Measurements from ENCODE around the gene RRP1B. TPM values are rescaled to one million over a fixed set of nuclear protein-coding genes. Genes with fewer than 3 reads are reported as not detected.
"Not testable (repeated sequence)": the region's sequence is repeated elsewhere in the genome, so short reads cannot be mapped to it uniquely, and the experiment has no call there.

Gene RRP1B
- total RNA-seq, 6 experiments from 2014 or later, result 8.0 to 17.0 (median 9.8) TPM

DNA sequence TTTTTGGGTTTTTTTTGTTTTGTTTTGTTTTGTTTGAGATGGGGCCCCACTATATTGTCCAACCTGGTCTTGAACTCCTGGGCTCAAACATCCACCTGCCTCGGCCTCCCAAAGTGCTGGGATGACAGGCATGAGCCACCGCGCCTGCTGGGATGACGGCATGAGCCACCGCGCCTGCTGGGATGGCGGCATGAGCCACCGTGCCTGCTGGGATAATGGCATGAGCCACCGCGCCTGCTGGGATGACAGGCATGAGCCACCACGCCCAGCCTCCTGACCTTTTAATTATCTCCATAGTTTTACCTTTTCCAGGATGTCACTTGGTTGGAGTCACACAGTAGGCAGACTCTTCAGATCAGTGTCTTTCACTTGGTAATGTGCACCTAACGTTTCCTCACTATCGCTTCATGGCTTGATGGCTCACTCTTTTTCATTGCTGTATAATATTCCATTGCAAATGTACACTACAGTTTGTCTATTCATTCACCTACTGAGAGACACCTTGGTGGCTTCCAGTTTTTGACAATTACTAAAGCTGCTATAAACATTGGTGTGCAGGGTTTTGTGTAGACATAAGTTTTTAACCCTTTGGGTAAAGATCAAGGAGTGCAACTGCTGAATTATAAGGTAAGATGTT, 49.5 kb downstream of the RRP1B start:
- TF ChIP-seq POLR2A (IDR thresholded peaks at IDR 0.05) (no peak), CTCF (IDR thresholded peaks at IDR 0.05) (no peak)
- Histone ChIP-seq H3K36me3 (no peaks in the 10 kb centered on the region), H3K27ac (no peak overlapping the region), H3K9me3 (no peaks in the 10 kb centered on the region), H3K4me1 (peaks cover 0 to 6% (median 0%) of the 10 kb centered on the region in 4 donors), H3K27me3 (no peaks in the 10 kb centered on the region), H3K4me3 (no peak overlapping the region)
- intact Hi-C loops (cut with DNase I), result loop anchor here in 1 of 2 donors (10.0 kb wide), 1 partner anchor 66 kb away; the partner anchor contains the start of gene CSTB
- ATAC-seq (no peak), DNase-seq (no peak)
- 93% methylated on average over 12 of the region's 13 CpGs for WGBS (ENCODE audit: insufficient coverage, low coverage, low lambda C conversion rate, missing lambda C conversion rate)

GRCh38 chr21:43712268-43712942, 53.0 kb downstream of the RRP1B start:
- Histone ChIP-seq H3K36me3 (no peaks in the 10 kb centered on the region), H3K4me3 (no peak overlapping the region), H3K9me3 (no peaks in the 10 kb centered on the region), H3K27ac (no peak overlapping the region), H3K27me3 (no peaks in the 10 kb centered on the region), H3K4me1 (peaks cover 0 to 6% (median 0%) of the 10 kb centered on the region in 4 donors)
- no peak for TF ChIP-seq POLR2A (IDR thresholded peaks at IDR 0.05)
- no peak for TF ChIP-seq CTCF (IDR thresholded peaks at IDR 0.05)
- intact Hi-C loops (cut with DNase I), result loop anchor here in 1 of 2 donors (10.0 kb wide), 1 partner anchor 48 kb away; no protein-coding TSS in a partner anchor
- ATAC-seq, result peak; percentile 53 to 73 (median 58)
- no peak for DNase-seq
- WGBS (ENCODE audit: insufficient coverage, low coverage, low lambda C conversion rate, missing lambda C conversion rate), result 55% methylated on average over 7 of the region's 13 CpGs

DNA sequence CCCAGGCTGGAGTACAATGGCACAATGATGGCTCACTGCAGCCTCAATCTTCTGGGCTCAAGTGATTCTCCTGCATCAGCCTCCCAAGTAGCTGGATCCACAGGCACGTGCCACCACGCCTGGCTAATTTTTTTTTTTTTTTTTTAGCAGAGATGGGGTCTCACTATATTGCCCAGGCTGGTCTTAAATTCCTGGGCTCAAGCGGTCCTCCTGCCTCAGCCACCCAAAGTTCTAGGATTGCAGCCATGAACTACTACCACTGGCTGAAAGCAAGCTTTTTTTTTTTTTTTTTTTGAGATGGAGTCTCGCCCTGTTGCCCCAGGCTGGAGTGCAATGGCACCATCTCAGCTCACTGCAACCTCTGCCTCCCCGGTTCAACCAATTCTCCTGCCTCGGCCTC, 53.8 kb downstream of the RRP1B start:
- H3K4me3 ChIP-seq, ATAC-seq, H3K27ac ChIP-seq, H3K9me3 ChIP-seq, H3K4me1 ChIP-seq, H3K27me3 ChIP-seq, DNase-seq, H3K36me3 ChIP-seq: not testable (repeated sequence)
- 96% methylated on average over 3 of the region's 6 CpGs for WGBS (ENCODE audit: insufficient coverage, low coverage, low lambda C conversion rate, missing lambda C conversion rate)
- intact Hi-C loops (cut with DNase I), result loop anchor here in 1 of 2 donors (10.0 kb wide), 1 partner anchor 48 kb away; no protein-coding TSS in a partner anchor

- Histone ChIP-seq H3K9me3 (no peaks in the 10 kb centered on the region), H3K4me3 (no peak overlapping the region), H3K36me3 (no peaks in the 10 kb centered on the region), H3K27me3 (no peaks in the 10 kb centered on the region), H3K27ac (no peak overlapping the region), H3K4me1 (peaks cover 0 to 22% (median 7%) of the 10 kb centered on the region in 4 donors)
- no peak for DNase-seq
- no peak for ATAC-seq
- intact Hi-C loops (cut with DNase I), result loop anchor here in 1 of 2 donors (10.0 kb wide), 1 partner anchor 52 kb away; no protein-coding TSS in a partner anchor
- WGBS (ENCODE audit: insufficient coverage, low coverage, low lambda C conversion rate, missing lambda C conversion rate), result 72% methylated on average over 6 of the region's 12 CpGs
- TF ChIP-seq POLR2A (IDR thresholded peaks at IDR 0.05) (no peak), CTCF (IDR thresholded peaks at IDR 0.05) (no peak)
These were observed 57.2 kb downstream of the RRP1B start for GRCh38 chr21:43716376-43717165.

All from right lobe of liver (tissue), 6 donors.